Cardiac septum (tissue), 1 donor: ENCODE measurements around the gene UNC13A. TPM values are rescaled to one million over a fixed set of nuclear protein-coding genes. Genes with fewer than 3 reads are reported as not detected.
A peak's percentile ranks its signal among the peaks of the same experiment; 100 is the strongest.
"Not testable (repeated sequence)": the region's sequence is repeated elsewhere in the genome, so short reads cannot be mapped to it uniquely, and the experiment has no call there.

Experiments used
- DNase-seq: peaks from one replicate; pipeline ENCODE4 v3.0.0-alpha.2; 2020; ENCODE audit warnings: low spot score
- intact Hi-C: fragments of 100-400 bp; cut with DNase I; formaldehyde crosslinking; loops from one replicate; pipeline ENCODE4 v1.14.0; 2022
- total RNA-seq: library from RNA; stranded (reverse); fragmentation: NEBNext Ultra II Directional; extraction: Animal tissue kit (Norgen Biotek cat#: 25700); gene quantifications from one replicate; pipeline ENCODE4 v1.2.1, GENCODE V29; 2021
- donor health status: DM: no; HTN: no; CAD: no.

UNC13A gene
- total RNA-seq, 1 donor from 2014 or later, result 0.30 TPM

- intact Hi-C loops, result no loop called here
- no peak for DNase-seq
These were observed 106.8 kb downstream of the UNC13A start for GRCh38 chr19:17581211-17581874.

DNA sequence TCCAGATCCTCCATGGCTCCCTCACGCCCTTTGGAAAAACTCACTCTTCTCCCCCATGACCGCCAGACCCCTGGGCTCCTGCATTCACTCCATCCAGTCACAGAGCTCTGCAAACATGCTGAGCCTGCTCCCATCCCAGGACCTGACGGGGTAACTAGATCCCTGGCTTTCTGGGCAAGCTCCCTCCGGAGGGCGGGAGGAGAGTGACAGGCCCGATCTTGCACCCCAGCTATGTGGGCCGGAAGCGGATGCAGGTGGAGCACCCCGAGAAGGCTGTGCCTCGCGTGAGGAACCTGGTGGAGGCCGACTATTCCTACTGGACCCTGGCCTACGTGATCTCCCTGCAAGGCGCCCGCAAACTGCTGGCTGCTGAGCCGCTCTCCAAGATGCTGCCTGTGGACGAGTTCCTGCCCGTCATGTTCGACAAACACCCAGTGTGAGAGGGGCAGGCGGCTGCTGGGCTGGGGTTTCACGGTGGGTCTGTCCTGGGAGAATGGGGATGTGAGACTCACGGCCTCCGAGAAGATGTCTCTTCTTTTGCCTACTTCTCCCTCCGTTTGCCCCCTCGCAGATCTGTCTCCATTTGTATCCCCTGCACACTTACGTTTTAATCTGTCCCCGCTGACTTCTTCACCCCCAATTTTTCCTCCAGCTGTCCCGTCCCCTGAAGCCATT lies 107.5 kb downstream of the UNC13A start:
- no peak for DNase-seq
- intact Hi-C loops, result no loop called here

DNA sequence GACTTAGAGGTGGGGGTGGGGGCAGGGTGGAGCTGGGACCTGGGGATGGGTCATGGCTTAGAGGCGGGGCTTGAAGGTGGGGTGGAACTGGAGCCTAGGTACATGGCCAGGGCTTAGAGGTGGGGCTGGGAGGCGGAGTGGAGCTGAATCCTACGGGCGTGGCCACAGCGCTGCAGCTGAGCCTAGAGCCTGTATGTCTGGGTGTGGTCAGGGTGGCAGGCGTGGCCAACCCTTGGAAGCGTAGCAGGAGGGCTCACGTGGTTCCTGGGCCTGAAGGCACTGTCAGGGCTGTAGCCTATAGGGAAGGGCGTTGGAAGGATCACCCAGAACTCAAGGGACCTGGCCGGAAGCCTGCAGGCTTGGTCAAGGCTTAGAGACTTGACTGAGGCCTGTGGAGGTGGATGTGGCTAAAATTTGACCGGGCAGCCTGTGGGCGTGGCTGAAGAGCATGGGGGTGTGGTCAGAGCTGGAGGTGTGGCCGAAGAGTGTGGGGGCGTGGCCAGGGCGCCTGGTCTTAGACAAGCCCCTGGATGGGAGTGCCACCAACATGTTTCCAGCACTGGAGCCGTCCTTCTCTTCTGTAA lies 108.4 kb downstream of the UNC13A start:
- no peak for DNase-seq
- intact Hi-C loops, result no loop called here

GRCh38 chr19:17577457-17578097 lies 110.6 kb downstream of the UNC13A start:
- intact Hi-C loops, result no loop called here
- DNase-seq, result no peak

GRCh38 chr19:17576758-17577456 lies 111.2 kb downstream of the UNC13A start:
- DNase-seq, result no peak
- intact Hi-C loops, result no loop called here

- no peak for DNase-seq
- intact Hi-C loops, result loop anchor here (2.0 kb wide), 1 partner anchor 37 kb away; no protein-coding TSS in a partner anchor
These were observed 112.0 kb downstream of the UNC13A start for GRCh38 chr19:17575871-17576757.

DNA sequence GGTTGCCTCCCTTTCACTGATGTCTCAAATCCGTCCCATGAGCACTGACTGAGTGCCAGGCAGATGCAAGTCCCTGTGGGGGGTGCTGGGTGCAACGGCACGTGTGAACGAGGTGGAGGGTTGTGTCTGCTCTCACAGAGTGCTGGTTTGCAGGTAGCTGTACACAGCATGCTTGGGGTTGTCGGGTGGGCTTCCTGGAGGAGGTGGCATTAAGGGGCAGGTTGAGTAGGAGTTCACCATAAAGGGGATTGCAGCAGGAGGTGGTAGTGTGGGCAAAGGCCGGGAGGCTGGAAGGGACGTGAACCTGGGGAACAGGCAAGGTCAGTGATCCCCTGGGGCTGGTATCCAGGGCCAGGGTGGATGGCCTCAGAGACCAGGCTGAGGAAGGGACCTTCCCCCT lies 115.5 kb downstream of the UNC13A start:
- DNase-seq, result no peak
- intact Hi-C loops, result no loop called here

DNA sequence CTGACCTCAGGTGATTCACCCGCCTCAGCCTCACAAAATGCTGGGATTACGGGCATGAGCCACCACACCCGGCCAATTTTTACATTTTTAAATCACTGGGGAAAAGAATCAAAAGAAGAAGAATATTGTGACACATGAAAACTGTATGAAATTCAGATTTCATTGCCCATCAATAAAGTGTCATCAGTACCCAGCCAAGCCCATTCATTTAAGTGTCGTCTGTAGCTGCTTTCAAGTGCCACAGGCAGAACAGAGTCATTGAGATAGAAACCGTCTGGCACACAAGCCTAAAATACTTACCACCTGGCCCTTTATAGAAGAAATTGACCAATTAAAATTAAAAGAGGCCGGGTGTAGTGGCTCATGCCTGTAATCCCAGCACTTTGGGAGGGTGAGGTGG lies 117.4 kb downstream of the UNC13A start:
- intact Hi-C loops, result no loop called here
- no peak for DNase-seq

- intact Hi-C loops, DNase-seq: not testable (repeated sequence)
These were observed 117.9 kb downstream of the UNC13A start for GRCh38 chr19:17570291-17570690.

- intact Hi-C loops, result no loop called here
- DNase-seq, result no peak
These were observed 120.2 kb downstream of the UNC13A start for GRCh38 chr19:17567940-17568339.

DNA sequence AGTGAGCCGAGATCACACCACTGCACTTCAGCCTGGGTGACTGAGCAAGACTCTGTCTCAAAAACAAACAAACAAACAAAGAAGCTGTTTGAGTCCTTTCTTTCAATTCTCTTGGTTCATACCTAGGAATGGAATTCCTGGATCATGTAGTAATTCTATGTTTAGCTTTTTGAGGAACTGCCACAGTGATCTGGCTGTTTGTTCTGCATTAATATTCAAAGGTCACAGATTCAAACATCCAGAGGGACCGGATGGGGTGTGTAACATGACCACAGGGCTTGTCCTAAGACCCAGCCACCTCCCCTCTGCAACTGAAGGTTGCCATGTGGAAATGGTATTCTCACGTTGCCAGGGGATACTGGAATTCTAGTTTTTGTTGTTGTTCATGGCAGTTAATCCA lies 122.5 kb downstream of the UNC13A start:
- intact Hi-C loops, result no loop called here

GRCh38 chr19:17564781-17565180 lies 123.4 kb downstream of the UNC13A start:
- DNase-seq, result no peak
- intact Hi-C loops, result no loop called here

More for the DNA sequence above, 122.5 kb downstream of the UNC13A start:
- DNase-seq, result no peak

DNA sequence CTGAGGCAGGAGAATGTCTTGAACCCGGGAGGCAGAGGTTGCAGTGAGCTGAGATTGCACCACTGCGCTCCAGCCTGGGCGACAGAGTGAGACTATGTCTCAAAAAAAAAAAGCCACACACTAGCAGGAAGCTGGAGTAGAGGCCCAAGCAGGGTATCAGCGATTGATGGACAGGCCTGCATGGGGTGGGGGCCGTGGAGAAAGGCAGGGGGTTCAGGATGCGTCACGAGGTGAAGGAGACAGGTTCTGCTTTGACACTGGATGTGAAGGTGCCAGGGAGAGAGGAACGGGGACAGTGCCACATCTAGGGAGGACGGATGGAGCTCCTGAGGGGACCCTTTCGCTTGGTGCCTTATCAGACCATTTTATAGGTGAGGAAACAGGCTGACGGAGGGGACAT lies 125.6 kb downstream of the UNC13A start:
- DNase-seq, result no peak
- intact Hi-C loops, result no loop called here

DNA sequence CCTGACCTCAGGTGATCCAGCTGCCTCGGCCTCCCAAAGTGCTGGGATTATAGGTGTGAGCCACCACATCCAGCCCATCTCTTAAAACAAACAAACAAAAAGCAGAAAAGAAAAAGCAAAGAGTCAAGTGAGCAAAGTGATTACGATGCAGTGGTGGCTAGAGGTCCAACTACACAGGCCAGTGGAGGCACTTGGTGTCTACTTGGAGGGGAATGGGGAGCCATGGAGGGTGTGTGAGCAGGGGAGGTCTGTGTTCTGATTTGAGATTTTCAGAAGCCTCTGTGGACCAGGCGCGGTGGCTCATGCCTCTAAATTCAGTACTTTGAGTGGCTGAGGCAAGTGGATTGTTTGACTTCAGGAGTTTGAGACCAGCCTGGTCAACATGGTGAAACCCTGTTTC lies 126.1 kb downstream of the UNC13A start:
- no peak for DNase-seq
- intact Hi-C loops, result no loop called here

- no peak for DNase-seq
- intact Hi-C loops, result no loop called here
These were observed 128.0 kb downstream of the UNC13A start for GRCh38 chr19:17560205-17560595.

DNA sequence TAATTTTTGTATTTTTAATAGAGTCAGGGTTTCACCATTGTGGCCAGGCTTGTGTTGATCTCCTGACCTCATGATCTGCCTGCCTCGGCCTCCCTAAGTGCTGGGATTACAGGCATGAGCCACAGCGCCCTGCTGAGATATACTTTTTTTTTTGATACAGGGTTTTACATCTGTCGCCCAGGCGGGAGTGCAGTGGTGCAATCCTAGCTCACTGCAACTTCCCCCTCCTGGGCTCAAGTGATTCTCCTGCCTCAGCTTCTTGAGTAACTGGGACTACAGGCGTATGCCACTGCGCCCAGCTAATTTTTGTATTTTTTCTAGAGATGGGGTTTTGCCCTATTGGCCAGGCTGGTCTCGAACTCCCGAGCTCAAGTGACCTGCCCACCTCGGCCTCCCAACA lies 130.7 kb downstream of the UNC13A start:
- no peak for DNase-seq
- intact Hi-C loops, result no loop called here

GRCh38 chr19:17556995-17557394 lies 131.2 kb downstream of the UNC13A start:
- intact Hi-C loops, result no loop called here
- no peak for DNase-seq

- intact Hi-C loops, result loop anchor here (2.0 kb wide), 1 partner anchor 43 kb away; no protein-coding TSS in a partner anchor
- peak; percentile 81 for DNase-seq
These were observed 132.0 kb downstream of the UNC13A start for GRCh38 chr19:17555929-17556813.
